GM12878 (cell line): ENCODE measurements around the gene TTC33. TPM values are rescaled to one million over a fixed set of nuclear protein-coding genes. Genes with fewer than 3 reads are reported as not detected.

Source experiments
- ATAC-seq: fragments of 200-7000 bp; cut with Tn5 transposase; 3 replicates; pipeline ENCODE4 v1.9.1; 2020; ENCODE audit warnings: mild to moderate bottlenecking, moderate library complexity
- BruUV-seq: library from RNA; stranded (reverse); fragments of 400-500 nt; replicated peaks from 2 replicates; lab custom pipeline; 2021; lab: Mats Ljungman, UMichigan
- CTCF ChIA-PET: fragments of 300-600 bp; sonication (Branson Sonifier 250); formaldehyde crosslinking; extraction: SDS; loops from one replicate; lab custom pipeline; 2021; ENCODE audit warnings: inconsistent platforms; lab: Yijun Ruan, JAX
- POLR2A ChIA-PET: fragments of 350-600 bp; formaldehyde crosslinking; extraction: SDS; loops from one replicate; lab custom pipeline; 2021; ENCODE audit warnings: inconsistent platforms; lab: Charles Lee
- RAD21 ChIA-PET: fragments of 300-600 bp; sonication (Branson Sonifier 250); formaldehyde crosslinking; loops from one replicate; lab custom pipeline; 2023; ENCODE audit warnings: antibody characterized with exemption; ENCODE audit not compliant: unreplicated experiment; lab: Charles Lee
- SMC1A ChIA-PET: fragments of 300-600 bp; sonication (Branson Sonifier 250); formaldehyde crosslinking; loops from one replicate; lab custom pipeline; 2023; ENCODE audit not compliant: unreplicated experiment, uncharacterized antibody; lab: Charles Lee
- DNase-seq: peaks from one replicate; pipeline ENCODE4 v3.0.0-alpha.2; 2011; ENCODE audit warnings: low read depth, low spot score
- FAIRE-seq: peaks from 3 replicates; lab custom pipeline; 2011; peaks lifted over from hg19 to GRCh38; lab: Jason Lieb, UNC
- H2AFZ ChIP-seq: 2 replicates; pipeline ENCODE4 v1.6.0; 2011; ENCODE audit warnings: low read depth, low read length, control low read depth; ENCODE audit not compliant: control insufficient read depth
- H3K27ac ChIP-seq: 2 replicates; pipeline ENCODE4 v1.5.1; 2011; ENCODE audit warnings: control low read depth; ENCODE audit not compliant: control insufficient read depth, insufficient read depth
- H3K27me3 ChIP-seq, 2 experiments: replicated peaks in 1 of 2; 2 replicates each; pipeline versions ENCODE4 v1.6.0 to v1.6.1; 2011; ENCODE audit warnings: low read length in 1 of 2; ENCODE audit not compliant: control insufficient read depth in 2 of 2, insufficient read depth in 2 of 2
- H3K36me3 ChIP-seq, 2 experiments: 2 replicates each; pipeline ENCODE4 v1.5.1; 2011; ENCODE audit warnings: low read length in 1 of 2; ENCODE audit not compliant: control insufficient read depth in 2 of 2, insufficient read depth in 2 of 2
- H3K4me1 ChIP-seq: 2 replicates; pipeline ENCODE4 v1.6.1; 2011; ENCODE audit warnings: mild to moderate bottlenecking, low read length, moderate library complexity, mixed read lengths; ENCODE audit not compliant: control insufficient read depth, insufficient read depth
- H3K4me2 ChIP-seq: 2 replicates; pipeline ENCODE4 v1.6.0; 2011; ENCODE audit warnings: control low read depth; ENCODE audit not compliant: control insufficient read depth, insufficient read depth
- H3K4me3 ChIP-seq: fragments of 200-600 bp; sonication (generic); 2 replicates; pipeline ENCODE4 v1.5.1; 2016
- H3K79me2 ChIP-seq: 2 replicates; pipeline ENCODE4 v1.6.0; 2011; ENCODE audit warnings: low read length; ENCODE audit not compliant: control insufficient read depth, insufficient read depth
- H3K9ac ChIP-seq: 2 replicates; pipeline ENCODE4 v1.8.0; 2011; ENCODE audit warnings: low read length, control low read depth, mixed read lengths; ENCODE audit not compliant: control insufficient read depth, insufficient read depth
- H3K9me3 ChIP-seq: replicated peaks from 3 replicates; pipeline ENCODE4 v1.5.1; 2011; ENCODE audit warnings: mild to moderate bottlenecking, low read length; ENCODE audit not compliant: control insufficient read depth, insufficient read depth
- H4K20me1 ChIP-seq: 2 replicates; pipeline ENCODE4 v1.6.0; 2011; ENCODE audit not compliant: control insufficient read depth, insufficient read depth
- CHD2 ChIP-seq: IDR thresholded peaks from 2 replicates; pipeline ENCODE4 v1.6.1; 2011; ENCODE audit warnings: low read depth, low read length, improper control_type of control experiment, borderline replicate concordance
- CREM ChIP-seq: IDR thresholded peaks from 2 replicates; pipeline ENCODE4 v1.6.1; 2014; ENCODE audit warnings: antibody characterized with exemption, low read depth
- DPF2 ChIP-seq: fragments of 450-650 bp; IDR thresholded peaks from 2 replicates; pipeline ENCODE4 v1.6.1; 2017; ENCODE audit warnings: mild to moderate bottlenecking
- ETV6 ChIP-seq, 2 experiments: fragments of 450-650 bp in 1 of 2; IDR thresholded peaks in 1 of 2; conservative IDR thresholded peaks in 1 of 2; 2 replicates each; pipeline ENCODE4 v1.6.1; 2014; ENCODE audit warnings: antibody characterized with exemption in 1 of 2, borderline replicate concordance in 1 of 2, low read depth in 1 of 2, mild to moderate bottlenecking in 1 of 2, moderate library complexity in 1 of 2
- IRF4 ChIP-seq: IDR thresholded peaks from 2 replicates; pipeline ENCODE4 v1.6.1; 2011; ENCODE audit warnings: low read depth, low read length
- MEF2B ChIP-seq: fragments of 450-650 bp; IDR thresholded peaks from 2 replicates; pipeline ENCODE4 v1.6.1; 2018; ENCODE audit warnings: mild to moderate bottlenecking, moderate library complexity; ENCODE audit not compliant: partially characterized antibody, poor library complexity, severe bottlenecking
- PML ChIP-seq: IDR thresholded peaks from 2 replicates; pipeline ENCODE4 v1.6.1; 2012; ENCODE audit warnings: low read length, inconsistent platforms
- POLR2A ChIP-seq: IDR thresholded peaks from 2 replicates; pipeline ENCODE4 v1.6.1; 2011; ENCODE audit warnings: low read depth, mild to moderate bottlenecking, low read length
- POLR2AphosphoS2 ChIP-seq: IDR thresholded peaks from 2 replicates; pipeline ENCODE4 v1.6.1; 2011; ENCODE audit warnings: low read depth, mild to moderate bottlenecking, low read length, improper control_type of control experiment, moderate library complexity
- SP1 ChIP-seq: IDR thresholded peaks from one replicate; pipeline ENCODE4 v1.6.1; 2011; ENCODE audit warnings: low read depth, low read length
- WGBS: methylation state at CpG from one replicate; pipeline ENCODE4 v1.1.6; 2016; ENCODE audit warnings: low lambda C conversion rate; ENCODE audit not compliant: insufficient replicate concordance, insufficient coverage; ENCODE audit errors: missing lambda C conversion rate; 5-methylcytosine and 5-hydroxymethylcytosine counted together
- in situ Hi-C: fragments of 300-500 bp; cut with MboI; formaldehyde crosslinking; loops from 9 replicates; pipeline ENCODE4 v1.14.3; 2018; ENCODE audit warnings: mixed read lengths
- intact Hi-C: fragments of 100-400 bp; cut with micrococcal nuclease; formaldehyde crosslinking; loops from one replicate; pipeline ENCODE4 v1.14.2; 2022; ENCODE audit not compliant: unreplicated experiment
- polyA plus RNA-seq, 11 experiments: library from polyadenylated mRNA; depleted of rRNA in 4 of 11; unstranded in 6 of 11; stranded (reverse) in 5 of 11; fragments of >200 nt; fragmentation: Nextera tagmentation in 4 of 11; fragmentation: Illumina TruSeq in 1 of 11; extraction: Ambion mirVana in 4 of 11; extraction: Trizol in 1 of 11; gene quantifications; 1 replicate in 1 of 11; 2 replicates in 10 of 11; pipeline versions ENCODE4 v1.2.1 to v1.2.3, GENCODE V29; 2011 to 2016; ENCODE audit warnings: inconsistent platforms in 2 of 11, missing spikeins in 2 of 11, low read depth in 1 of 11
- total RNA-seq, 4 experiments: library from RNA; depleted of rRNA in 3 of 4; stranded (reverse); fragments of >200 nt in 3 of 4; fragmentation: Illumina TruSeq in 1 of 4; extraction: Trizol in 1 of 4; gene quantifications; 2 replicates each; pipeline versions ENCODE4 v1.2.1 to v1.2.3, GENCODE V29; 2013 to 2021
- TF ChIP-seq, protein P1 (sequence below): fragments of 450-650 bp; formaldehyde crosslinking; IDR thresholded peaks from 2 replicates; pipeline ENCODE4 v1.5.0; 2022; ENCODE audit warnings: mild to moderate bottlenecking, missing genetic modification characterization
- TF ChIP-seq, protein P2 (sequence below): fragments of 450-650 bp; IDR thresholded peaks from 2 replicates; pipeline ENCODE4 v1.6.1; 2017; ENCODE audit warnings: mild to moderate bottlenecking, low read depth, inconsistent platforms; ENCODE audit not compliant: poor library complexity, severe bottlenecking
- TF ChIP-seq, protein P3 (sequence below): IDR thresholded peaks from 2 replicates; pipeline ENCODE4 v1.6.1; 2012; ENCODE audit warnings: low read depth, low read length, improper control_type of control experiment
- TF ChIP-seq, protein P4 (sequence below): IDR thresholded peaks from 2 replicates; pipeline ENCODE4 v1.6.1; 2012; ENCODE audit warnings: low read depth, low read length, improper control_type of control experiment

TTC33 gene
- total and polyA plus RNA-seq, 10 of the 15 experiments (the other 5 are each of a cell fraction or from before 2014, with no cell fraction given): 7.9 to 22.3 (median 14.6) TPM

DNA sequence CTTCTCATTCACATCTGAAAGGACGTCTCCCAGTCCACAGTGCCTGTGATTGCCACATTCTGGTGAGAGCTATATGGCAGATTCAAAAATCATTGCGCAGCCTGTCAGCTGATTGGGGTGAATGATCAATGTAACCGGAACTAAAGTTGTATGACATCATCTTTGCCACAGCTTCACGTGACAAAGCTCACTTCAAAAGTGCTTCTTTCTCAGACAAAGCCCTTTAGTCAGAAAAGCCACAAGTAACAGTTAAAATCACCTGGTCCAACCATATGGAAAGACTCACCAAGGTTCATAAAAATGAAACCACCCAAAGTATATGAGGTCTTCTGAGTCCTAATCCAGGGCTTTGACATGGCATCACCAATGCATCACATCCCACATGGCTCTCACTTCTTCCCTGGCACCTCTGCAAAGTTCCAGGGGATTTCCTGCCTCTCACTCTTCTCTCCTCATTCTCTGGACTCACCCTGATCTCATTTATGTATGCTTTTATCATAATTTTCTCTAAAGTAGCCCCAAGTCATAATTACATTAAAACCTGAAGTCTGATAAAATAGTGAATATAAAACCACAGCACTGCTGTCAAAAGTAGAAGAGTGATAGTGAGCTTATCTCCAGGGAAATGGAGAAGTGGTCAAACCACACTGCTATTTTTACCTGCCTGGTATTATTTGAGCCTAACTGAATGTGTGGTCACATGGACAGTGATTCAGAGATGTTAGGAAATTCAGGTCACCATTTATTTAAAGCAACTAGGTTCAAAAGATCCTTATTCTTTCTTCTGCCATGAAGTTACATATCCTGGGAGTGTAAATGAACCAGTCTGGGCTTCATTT lies 269.1 kb downstream of the TTC33 start:
- RAD21 ChIA-PET: interaction anchor here (0.7 to 2.2 kb wide), 5 partner anchors 14 to 197 kb away, joined by 3 to 12 read pairs (median 6); no protein-coding TSS in a partner anchor
- no peaks in the 10 kb centered on the region for H3K36me3 ChIP-seq
- H3K79me2 ChIP-seq: no peaks in the 10 kb centered on the region
- in situ Hi-C loops: loop anchor here (5.0 to 10.0 kb wide), 3 partner anchors 91 to 348 kb away; partner anchors contain the start of gene RPL37
- intact Hi-C loops: loop anchor here (2.0 to 10.0 kb wide), 3 partner anchors 100 to 348 kb away; partner anchors contain the start of gene RPL37
- no peak overlapping the region for H2AFZ ChIP-seq
- SMC1A ChIA-PET: interaction anchor here (0.8 to 5.0 kb wide), 14 partner anchors 10 to 538 kb away, joined by 3 to 32 read pairs (median 4); no protein-coding TSS in a partner anchor
- peak overlapping the region; percentile 66 for H3K4me2 ChIP-seq
- no peaks in the 10 kb centered on the region for H3K9me3 ChIP-seq
- POLR2A ChIA-PET: interaction anchor here (1.4 to 2.4 kb wide), 2 partner anchors 11 to 45 kb away, joined by 3 to 10 read pairs; no protein-coding TSS in a partner anchor
- H3K4me3 ChIP-seq: no peak overlapping the region; the same call in 1 of the 2 replicates
- DNase-seq: peak; percentile 82
- H3K9ac ChIP-seq: no peak overlapping the region
- peak; percentile 66 for ATAC-seq
- H3K27me3 ChIP-seq: no peaks in the 10 kb centered on the region
- WGBS: 34% methylated on average over 4 of the region's 4 CpGs
- no peak for FAIRE-seq
- H3K4me1 ChIP-seq: peaks cover 46% of the 10 kb centered on the region
- BruUV-seq: no TSS peak
- H4K20me1 ChIP-seq: no peaks in the 10 kb centered on the region
- CTCF ChIA-PET: interaction anchor here (0.7 to 1.4 kb wide), 3 partner anchors 49 to 203 kb away, joined by 3 read pairs; no protein-coding TSS in a partner anchor
- H3K27ac ChIP-seq: peak overlapping the region; percentile 45; the same call in 1 of the 2 replicates
- TF ChIP-seq, protein P1, sequence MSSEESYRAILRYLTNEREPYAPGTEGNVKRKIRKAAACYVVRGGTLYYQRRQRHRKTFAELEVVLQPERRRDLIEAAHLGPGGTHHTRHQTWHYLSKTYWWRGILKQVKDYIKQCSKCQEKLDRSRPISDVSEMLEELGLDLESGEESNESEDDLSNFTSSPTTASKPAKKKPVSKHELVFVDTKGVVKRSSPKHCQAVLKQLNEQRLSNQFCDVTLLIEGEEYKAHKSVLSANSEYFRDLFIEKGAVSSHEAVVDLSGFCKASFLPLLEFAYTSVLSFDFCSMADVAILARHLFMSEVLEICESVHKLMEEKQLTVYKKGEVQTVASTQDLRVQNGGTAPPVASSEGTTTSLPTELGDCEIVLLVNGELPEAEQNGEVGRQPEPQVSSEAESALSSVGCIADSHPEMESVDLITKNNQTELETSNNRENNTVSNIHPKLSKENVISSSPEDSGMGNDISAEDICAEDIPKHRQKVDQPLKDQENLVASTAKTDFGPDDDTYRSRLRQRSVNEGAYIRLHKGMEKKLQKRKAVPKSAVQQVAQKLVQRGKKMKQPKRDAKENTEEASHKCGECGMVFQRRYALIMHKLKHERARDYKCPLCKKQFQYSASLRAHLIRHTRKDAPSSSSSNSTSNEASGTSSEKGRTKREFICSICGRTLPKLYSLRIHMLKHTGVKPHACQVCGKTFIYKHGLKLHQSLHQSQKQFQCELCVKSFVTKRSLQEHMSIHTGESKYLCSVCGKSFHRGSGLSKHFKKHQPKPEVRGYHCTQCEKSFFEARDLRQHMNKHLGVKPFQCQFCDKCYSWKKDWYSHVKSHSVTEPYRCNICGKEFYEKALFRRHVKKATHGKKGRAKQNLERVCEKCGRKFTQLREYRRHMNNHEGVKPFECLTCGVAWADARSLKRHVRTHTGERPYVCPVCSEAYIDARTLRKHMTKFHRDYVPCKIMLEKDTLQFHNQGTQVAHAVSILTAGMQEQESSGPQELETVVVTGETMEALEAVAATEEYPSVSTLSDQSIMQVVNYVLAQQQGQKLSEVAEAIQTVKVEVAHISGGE (CRISPR knock-in tag): no peak
- TF ChIP-seq CHD2 (0 out of 2 replicates have a peak, but pooled peaks have one; percentile 12), CREM (peak; percentile 88), PML (peak; percentile 53), IRF4 (peak; percentile 63; the same call in 1 of the 2 replicates), ETV6 (conservative IDR thresholded peaks at IDR 0.05 in 1 of 2, IDR thresholded peaks at IDR 0.05 in 1 of 2; ENCODE audit: borderline replicate concordance in 1 of 2, low read depth in 1 of 2) (0 out of 4 replicates have a peak, but pooled peaks of 1 of the 2 experiments have one; percentile 44), DPF2 (peak; percentile 93), SP1 (peak; percentile 2), POLR2A (no peak), MEF2B (peak; percentile 95), POLR2AphosphoS2 (no peak)
- TF ChIP-seq, protein P2, sequence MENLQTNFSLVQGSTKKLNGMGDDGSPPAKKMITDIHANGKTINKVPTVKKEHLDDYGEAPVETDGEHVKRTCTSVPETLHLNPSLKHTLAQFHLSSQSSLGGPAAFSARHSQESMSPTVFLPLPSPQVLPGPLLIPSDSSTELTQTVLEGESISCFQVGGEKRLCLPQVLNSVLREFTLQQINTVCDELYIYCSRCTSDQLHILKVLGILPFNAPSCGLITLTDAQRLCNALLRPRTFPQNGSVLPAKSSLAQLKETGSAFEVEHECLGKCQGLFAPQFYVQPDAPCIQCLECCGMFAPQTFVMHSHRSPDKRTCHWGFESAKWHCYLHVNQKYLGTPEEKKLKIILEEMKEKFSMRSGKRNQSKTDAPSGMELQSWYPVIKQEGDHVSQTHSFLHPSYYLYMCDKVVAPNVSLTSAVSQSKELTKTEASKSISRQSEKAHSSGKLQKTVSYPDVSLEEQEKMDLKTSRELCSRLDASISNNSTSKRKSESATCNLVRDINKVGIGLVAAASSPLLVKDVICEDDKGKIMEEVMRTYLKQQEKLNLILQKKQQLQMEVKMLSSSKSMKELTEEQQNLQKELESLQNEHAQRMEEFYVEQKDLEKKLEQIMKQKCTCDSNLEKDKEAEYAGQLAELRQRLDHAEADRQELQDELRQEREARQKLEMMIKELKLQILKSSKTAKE: peak; percentile 72
- TF ChIP-seq, protein P3, sequence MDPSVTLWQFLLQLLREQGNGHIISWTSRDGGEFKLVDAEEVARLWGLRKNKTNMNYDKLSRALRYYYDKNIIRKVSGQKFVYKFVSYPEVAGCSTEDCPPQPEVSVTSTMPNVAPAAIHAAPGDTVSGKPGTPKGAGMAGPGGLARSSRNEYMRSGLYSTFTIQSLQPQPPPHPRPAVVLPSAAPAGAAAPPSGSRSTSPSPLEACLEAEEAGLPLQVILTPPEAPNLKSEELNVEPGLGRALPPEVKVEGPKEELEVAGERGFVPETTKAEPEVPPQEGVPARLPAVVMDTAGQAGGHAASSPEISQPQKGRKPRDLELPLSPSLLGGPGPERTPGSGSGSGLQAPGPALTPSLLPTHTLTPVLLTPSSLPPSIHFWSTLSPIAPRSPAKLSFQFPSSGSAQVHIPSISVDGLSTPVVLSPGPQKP: 0 out of 2 replicates have a peak, but pooled peaks have one; percentile 63
- TF ChIP-seq, protein P4, sequence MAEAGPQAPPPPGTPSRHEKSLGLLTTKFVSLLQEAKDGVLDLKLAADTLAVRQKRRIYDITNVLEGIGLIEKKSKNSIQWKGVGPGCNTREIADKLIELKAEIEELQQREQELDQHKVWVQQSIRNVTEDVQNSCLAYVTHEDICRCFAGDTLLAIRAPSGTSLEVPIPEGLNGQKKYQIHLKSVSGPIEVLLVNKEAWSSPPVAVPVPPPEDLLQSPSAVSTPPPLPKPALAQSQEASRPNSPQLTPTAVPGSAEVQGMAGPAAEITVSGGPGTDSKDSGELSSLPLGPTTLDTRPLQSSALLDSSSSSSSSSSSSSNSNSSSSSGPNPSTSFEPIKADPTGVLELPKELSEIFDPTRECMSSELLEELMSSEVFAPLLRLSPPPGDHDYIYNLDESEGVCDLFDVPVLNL: no peak
